ENCODE data around the gene CPXM2. TPM values are rescaled to one million over a fixed set of nuclear protein-coding genes. Genes with fewer than 3 reads are reported as not detected.

CPXM2 gene
- total and polyA plus RNA-seq, 9 of the 15 experiments (the other 6 are each of a cell fraction or from before 2014, with no cell fraction given): not detected

GRCh38 chr10:123855008-123855684 lies 36.5 kb downstream of the CPXM2 start (continued):
- TF ChIP-seq, protein P1, sequence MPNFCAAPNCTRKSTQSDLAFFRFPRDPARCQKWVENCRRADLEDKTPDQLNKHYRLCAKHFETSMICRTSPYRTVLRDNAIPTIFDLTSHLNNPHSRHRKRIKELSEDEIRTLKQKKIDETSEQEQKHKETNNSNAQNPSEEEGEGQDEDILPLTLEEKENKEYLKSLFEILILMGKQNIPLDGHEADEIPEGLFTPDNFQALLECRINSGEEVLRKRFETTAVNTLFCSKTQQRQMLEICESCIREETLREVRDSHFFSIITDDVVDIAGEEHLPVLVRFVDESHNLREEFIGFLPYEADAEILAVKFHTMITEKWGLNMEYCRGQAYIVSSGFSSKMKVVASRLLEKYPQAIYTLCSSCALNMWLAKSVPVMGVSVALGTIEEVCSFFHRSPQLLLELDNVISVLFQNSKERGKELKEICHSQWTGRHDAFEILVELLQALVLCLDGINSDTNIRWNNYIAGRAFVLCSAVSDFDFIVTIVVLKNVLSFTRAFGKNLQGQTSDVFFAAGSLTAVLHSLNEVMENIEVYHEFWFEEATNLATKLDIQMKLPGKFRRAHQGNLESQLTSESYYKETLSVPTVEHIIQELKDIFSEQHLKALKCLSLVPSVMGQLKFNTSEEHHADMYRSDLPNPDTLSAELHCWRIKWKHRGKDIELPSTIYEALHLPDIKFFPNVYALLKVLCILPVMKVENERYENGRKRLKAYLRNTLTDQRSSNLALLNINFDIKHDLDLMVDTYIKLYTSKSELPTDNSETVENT (CRISPR knock-in tag; IDR thresholded peaks at IDR 0.05): no peak
- no peak for TF ChIP-seq BHLHE40 (IDR thresholded peaks at IDR 0.05; ENCODE audit: low read length)
- TF ChIP-seq SMARCA4 (IDR thresholded peaks at IDR 0.05): no peak
- no peak for TF ChIP-seq CBFA2T2 (conservative IDR thresholded peaks at IDR 0.05)

GRCh38 chr10:123854498-123854897 lies 37.1 kb downstream of the CPXM2 start:
- FAIRE-seq: no peak
- no peak overlapping the region for H3K27ac ChIP-seq (ENCODE audit: extremely low read depth, low read depth, low read length)
- no peaks in the 10 kb centered on the region for H3K9me1 ChIP-seq (ENCODE audit: control insufficient read depth, insufficient read depth, low read length)
- peak in 1 of 4 experiments; percentile 1 for DNase-seq (ENCODE audit: extremely low read depth in 1 of 4, low spot score in 3 of 4)
- H2AFZ ChIP-seq (ENCODE audit: low read depth, low read length): no peak overlapping the region
- no peaks in the 10 kb centered on the region for H4K20me1 ChIP-seq (replicated peaks; ENCODE audit: control insufficient read depth, insufficient read depth, low read length)
- ATAC-seq: no peak
- in situ Hi-C loops (cut with MboI) (no loop called here), intact Hi-C loops (cut with micrococcal nuclease) (no loop called here)
- no peaks in the 10 kb centered on the region for H3K79me2 ChIP-seq (ENCODE audit: control insufficient read depth, insufficient read depth, low read length)
- no TSS peak for BruUV-seq (replicated peaks)
- H3K9me3 ChIP-seq (replicated peaks; ENCODE audit: control insufficient read depth, insufficient read depth, low read depth, low read length): no peaks in the 10 kb centered on the region
- H3K9ac ChIP-seq (ENCODE audit: insufficient read depth in 1 of 2, low read depth in 2 of 2, low read length in 2 of 2): no peak overlapping the region
- POLR2A ChIA-PET: interaction anchor here (0.6 kb wide), 1 partner anchor 264 kb away, joined by 4 read pairs; no protein-coding TSS in a partner anchor
- no peaks in the 10 kb centered on the region; a peak in 1 of 5 replicates for H3K4me1 ChIP-seq (replicated peaks in 1 of 2; ENCODE audit: control insufficient read depth in 2 of 2, insufficient read depth in 2 of 2, low read length in 2 of 2)
- peaks cover 0 to 28% of the 10 kb centered on the region in 2 experiments; a peak in 2 of 5 replicates for H3K27me3 ChIP-seq (ENCODE audit: control insufficient read depth in 2 of 2, insufficient read depth in 2 of 2, low read length in 2 of 2)
- 0% methylated on average over 7 of the region's 7 CpGs for WGBS (ENCODE audit: insufficient coverage, low coverage, missing lambda C conversion rate)
- H3K4me2 ChIP-seq (ENCODE audit: insufficient read depth, low read length): no peak overlapping the region
- CTCF ChIA-PET (ENCODE audit: low intra/inter-chr PET ratio): no interaction called here
- no peaks in the 10 kb centered on the region for H3K36me3 ChIP-seq (ENCODE audit: control insufficient read depth, insufficient read depth, low read length)
- H3K4me3 ChIP-seq: no peak overlapping the region
- no peak for TF ChIP-seq ASH1L (IDR thresholded peaks at IDR 0.05; ENCODE audit: borderline replicate concordance, low read depth, partially characterized antibody)
- no peak for TF ChIP-seq ZSCAN29 (IDR thresholded peaks at IDR 0.05)
- TF ChIP-seq U2AF2 (optimal IDR thresholded peaks at IDR 0.05; ENCODE audit: low read depth, low read length): no peak
- TF ChIP-seq, protein P2, sequence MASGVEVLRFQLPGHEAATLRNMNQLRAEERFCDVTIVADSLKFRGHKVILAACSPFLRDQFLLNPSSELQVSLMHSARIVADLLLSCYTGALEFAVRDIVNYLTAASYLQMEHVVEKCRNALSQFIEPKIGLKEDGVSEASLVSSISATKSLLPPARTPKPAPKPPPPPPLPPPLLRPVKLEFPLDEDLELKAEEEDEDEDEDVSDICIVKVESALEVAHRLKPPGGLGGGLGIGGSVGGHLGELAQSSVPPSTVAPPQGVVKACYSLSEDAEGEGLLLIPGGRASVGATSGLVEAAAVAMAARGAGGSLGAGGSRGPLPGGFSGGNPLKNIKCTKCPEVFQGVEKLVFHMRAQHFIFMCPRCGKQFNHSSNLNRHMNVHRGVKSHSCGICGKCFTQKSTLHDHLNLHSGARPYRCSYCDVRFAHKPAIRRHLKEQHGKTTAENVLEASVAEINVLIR (CRISPR knock-in tag; IDR thresholded peaks at IDR 0.05): no peak
- TF ChIP-seq TRIM25 (IDR thresholded peaks at IDR 0.05; ENCODE audit: borderline replicate concordance): no peak
- no peak for TF ChIP-seq HDAC3 (IDR thresholded peaks at IDR 0.05; ENCODE audit: borderline replicate concordance, partially characterized antibody)
- TF ChIP-seq MAFK (IDR thresholded peaks at IDR 0.05; ENCODE audit: low read length): no peak
- no peak for TF ChIP-seq FUS (optimal IDR thresholded peaks at IDR 0.05; ENCODE audit: low read depth, low read length)
- no peak for TF ChIP-seq ZBTB5 (IDR thresholded peaks at IDR 0.05)
- TF ChIP-seq IFI16 (CRISPR knock-in tag; IDR thresholded peaks at IDR 0.05): no peak

All from K562 (cell line).